ENCODE results near the gene ST6GALNAC4.
A peak's percentile ranks its signal among the peaks of the same experiment; 100 is the strongest.

The ST6GALNAC4 gene

DNA sequence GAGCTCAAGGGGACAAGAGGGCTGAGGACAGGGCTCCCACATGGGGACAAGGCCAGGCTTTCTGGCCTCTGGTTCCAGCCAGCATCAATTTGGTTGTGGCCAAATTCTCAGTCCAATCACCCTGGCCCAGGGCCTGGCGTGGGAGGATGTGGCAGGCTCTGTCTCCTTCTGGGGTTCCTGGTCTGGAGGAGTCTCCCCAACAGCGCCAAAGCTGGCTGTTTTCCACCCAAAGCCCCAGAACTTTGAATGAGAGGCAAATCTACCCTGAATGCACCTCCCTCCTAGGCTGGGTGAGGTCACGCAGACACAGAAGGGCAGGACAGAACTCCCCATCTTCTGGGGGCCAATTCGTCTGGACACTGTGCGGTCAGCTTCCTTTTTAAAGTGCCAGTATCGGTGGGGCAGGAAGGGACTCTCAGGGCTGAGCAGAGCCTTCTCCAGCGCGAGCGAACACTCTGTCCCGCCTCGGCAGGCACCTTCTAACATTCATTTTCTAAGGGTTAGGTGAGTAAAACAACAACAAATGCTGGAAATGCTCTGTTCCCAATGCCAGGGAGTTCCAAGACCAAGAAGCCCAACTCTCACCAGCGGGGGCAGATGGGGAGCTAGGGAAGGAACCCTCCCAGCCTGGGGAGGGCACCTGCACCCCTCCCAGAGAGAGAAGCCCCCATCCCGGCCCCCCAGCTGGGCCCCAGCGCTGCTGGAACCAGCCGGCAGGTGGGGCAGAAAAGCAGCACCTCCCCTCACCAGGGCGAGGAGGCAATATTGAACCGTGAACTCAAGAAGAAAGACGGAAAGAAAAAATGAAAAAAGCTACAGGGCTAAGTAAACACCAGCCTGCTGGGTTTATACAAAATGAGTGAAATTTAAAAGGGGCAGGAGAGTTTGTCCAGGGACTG lies 24.5 kb upstream of the ST6GALNAC4 start:
- TF ChIP-seq MYC (IDR thresholded peaks at IDR 0.05; ENCODE audit: low read depth, low read length) (no peak), MAX (IDR thresholded peaks at IDR 0.05; ENCODE audit: low read depth, low read length) (no peak), CTCF (IDR thresholded peaks at IDR 0.05; ENCODE audit: low read depth, low read length) (no peak), POLR2A (IDR thresholded peaks at IDR 0.05; ENCODE audit: extremely low read depth, insufficient read length) (no peak)
- DNase-seq (ENCODE audit: low read depth): no peak
- no peak overlapping the region for H3K4me3 ChIP-seq (ENCODE audit: low read depth, low read length)

GRCh38 chr9:127940593-127940992 lies 23.8 kb upstream of the ST6GALNAC4 start:
- no peak for DNase-seq (ENCODE audit: low read depth)
- no peak for TF ChIP-seq CTCF (IDR thresholded peaks at IDR 0.05; ENCODE audit: low read depth, low read length)
- no peak overlapping the region for H3K4me3 ChIP-seq (ENCODE audit: low read depth, low read length)

- no peak for DNase-seq (ENCODE audit: low read depth)
- no peak overlapping the region for H3K4me3 ChIP-seq (ENCODE audit: low read depth, low read length)
- no peak for TF ChIP-seq MAX (IDR thresholded peaks at IDR 0.05; ENCODE audit: low read depth, low read length)
- TF ChIP-seq CTCF (IDR thresholded peaks at IDR 0.05; ENCODE audit: low read depth, low read length): no peak
- TF ChIP-seq MYC (IDR thresholded peaks at IDR 0.05; ENCODE audit: low read depth, low read length): no peak
- no peak for TF ChIP-seq POLR2A (IDR thresholded peaks at IDR 0.05; ENCODE audit: extremely low read depth, insufficient read length)
Observed at GRCh38 chr9:127938298-127938690, 21.5 kb upstream of the ST6GALNAC4 start.

- peak; percentile 90 for DNase-seq (ENCODE audit: low read depth)
- peak within 1 kb of the TSS; percentile 88 for H3K4me3 ChIP-seq (ENCODE audit: low read depth, low read length)
- peak; percentile 75 for TF ChIP-seq POLR2A (IDR thresholded peaks at IDR 0.05; ENCODE audit: extremely low read depth, insufficient read length)
- TF ChIP-seq CTCF (IDR thresholded peaks at IDR 0.05; ENCODE audit: low read depth, low read length): no peak
- peak; percentile 67 for TF ChIP-seq MAX (IDR thresholded peaks at IDR 0.05; ENCODE audit: low read depth, low read length)
- peak; percentile 73 for TF ChIP-seq MYC (IDR thresholded peaks at IDR 0.05; ENCODE audit: low read depth, low read length)
Observed at GRCh38 chr9:127937388-127938297, 20.8 kb upstream of the ST6GALNAC4 start, which contains the start of gene DPM2. Gene DPM2 (minus strand): TSS chr9:127937854. CDS start chr9:127937820, 34 bp downstream.

DNA sequence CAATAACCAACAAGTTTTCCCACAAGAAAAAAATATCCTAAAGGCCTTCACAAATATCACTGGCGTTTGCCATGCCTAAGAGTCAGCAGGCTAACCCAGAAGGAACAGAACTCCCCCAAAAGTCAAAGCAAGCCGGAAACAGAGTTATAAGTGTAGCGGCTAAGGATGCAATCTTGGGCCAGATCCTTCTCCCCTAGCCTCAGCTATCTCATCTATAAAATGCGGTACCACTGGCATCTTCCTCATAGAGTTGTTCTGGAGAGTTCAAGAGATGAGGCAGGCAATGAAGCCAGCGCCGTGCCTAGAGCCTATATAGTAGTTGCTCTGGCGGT lies 20.2 kb upstream of the ST6GALNAC4 start:
- DNase-seq (ENCODE audit: low read depth): no peak
- TF ChIP-seq MAX (IDR thresholded peaks at IDR 0.05; ENCODE audit: low read depth, low read length) (no peak), CTCF (IDR thresholded peaks at IDR 0.05; ENCODE audit: low read depth, low read length) (no peak), MYC (IDR thresholded peaks at IDR 0.05; ENCODE audit: low read depth, low read length) (no peak)
- peak overlapping the region; percentile 88 for H3K4me3 ChIP-seq (ENCODE audit: low read depth, low read length)

All from NB4 (cell line).